Measurements from ENCODE around the gene PUSL1.

The PUSL1 gene

DNA sequence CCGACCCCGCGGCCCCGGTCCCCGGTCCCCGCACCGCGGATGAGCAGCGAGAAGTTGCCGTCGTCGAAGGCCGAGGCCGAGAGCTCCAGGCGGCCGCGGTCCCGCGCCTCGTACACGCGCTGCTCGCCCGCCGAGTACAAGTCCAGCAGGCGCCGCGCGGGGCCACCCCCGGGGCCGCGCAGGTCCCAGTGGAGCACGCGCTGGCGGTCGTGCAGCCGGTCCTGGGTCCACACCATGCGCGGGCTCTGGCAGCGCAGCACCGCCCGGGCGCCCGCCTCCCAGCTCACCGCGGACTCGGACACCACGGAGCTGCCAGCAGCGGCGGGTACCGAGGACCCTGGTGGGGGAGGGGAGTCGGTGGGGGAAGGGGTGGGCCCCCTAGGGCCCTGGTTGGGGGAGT, 47.0 kb downstream of the PUSL1 start:
- H3K27ac ChIP-seq (replicated peaks), result no peak overlapping the region
- DNase-seq (ENCODE audit: low read depth in 1 of 2, low spot score in 1 of 2), result no peak
- H3K27me3 ChIP-seq (ENCODE audit: insufficient read depth, poor library complexity, severe bottlenecking), result peaks cover 51% of the 10 kb centered on the region
- TF ChIP-seq POLR2AphosphoS5 (IDR thresholded peaks at IDR 0.05; ENCODE audit: low read depth), result no peak
- TF ChIP-seq, protein P1, sequence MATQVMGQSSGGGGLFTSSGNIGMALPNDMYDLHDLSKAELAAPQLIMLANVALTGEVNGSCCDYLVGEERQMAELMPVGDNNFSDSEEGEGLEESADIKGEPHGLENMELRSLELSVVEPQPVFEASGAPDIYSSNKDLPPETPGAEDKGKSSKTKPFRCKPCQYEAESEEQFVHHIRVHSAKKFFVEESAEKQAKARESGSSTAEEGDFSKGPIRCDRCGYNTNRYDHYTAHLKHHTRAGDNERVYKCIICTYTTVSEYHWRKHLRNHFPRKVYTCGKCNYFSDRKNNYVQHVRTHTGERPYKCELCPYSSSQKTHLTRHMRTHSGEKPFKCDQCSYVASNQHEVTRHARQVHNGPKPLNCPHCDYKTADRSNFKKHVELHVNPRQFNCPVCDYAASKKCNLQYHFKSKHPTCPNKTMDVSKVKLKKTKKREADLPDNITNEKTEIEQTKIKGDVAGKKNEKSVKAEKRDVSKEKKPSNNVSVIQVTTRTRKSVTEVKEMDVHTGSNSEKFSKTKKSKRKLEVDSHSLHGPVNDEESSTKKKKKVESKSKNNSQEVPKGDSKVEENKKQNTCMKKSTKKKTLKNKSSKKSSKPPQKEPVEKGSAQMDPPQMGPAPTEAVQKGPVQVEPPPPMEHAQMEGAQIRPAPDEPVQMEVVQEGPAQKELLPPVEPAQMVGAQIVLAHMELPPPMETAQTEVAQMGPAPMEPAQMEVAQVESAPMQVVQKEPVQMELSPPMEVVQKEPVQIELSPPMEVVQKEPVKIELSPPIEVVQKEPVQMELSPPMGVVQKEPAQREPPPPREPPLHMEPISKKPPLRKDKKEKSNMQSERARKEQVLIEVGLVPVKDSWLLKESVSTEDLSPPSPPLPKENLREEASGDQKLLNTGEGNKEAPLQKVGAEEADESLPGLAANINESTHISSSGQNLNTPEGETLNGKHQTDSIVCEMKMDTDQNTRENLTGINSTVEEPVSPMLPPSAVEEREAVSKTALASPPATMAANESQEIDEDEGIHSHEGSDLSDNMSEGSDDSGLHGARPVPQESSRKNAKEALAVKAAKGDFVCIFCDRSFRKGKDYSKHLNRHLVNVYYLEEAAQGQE (IDR thresholded peaks at IDR 0.05; ENCODE audit: insufficient replicate concordance, low read depth), result no peak
- TF ChIP-seq GABPA (IDR thresholded peaks at IDR 0.05; ENCODE audit: low read depth), result no peak
- H3K4me3 ChIP-seq (replicated peaks; ENCODE audit: insufficient read depth, low read length), result no peak overlapping the region

DNA sequence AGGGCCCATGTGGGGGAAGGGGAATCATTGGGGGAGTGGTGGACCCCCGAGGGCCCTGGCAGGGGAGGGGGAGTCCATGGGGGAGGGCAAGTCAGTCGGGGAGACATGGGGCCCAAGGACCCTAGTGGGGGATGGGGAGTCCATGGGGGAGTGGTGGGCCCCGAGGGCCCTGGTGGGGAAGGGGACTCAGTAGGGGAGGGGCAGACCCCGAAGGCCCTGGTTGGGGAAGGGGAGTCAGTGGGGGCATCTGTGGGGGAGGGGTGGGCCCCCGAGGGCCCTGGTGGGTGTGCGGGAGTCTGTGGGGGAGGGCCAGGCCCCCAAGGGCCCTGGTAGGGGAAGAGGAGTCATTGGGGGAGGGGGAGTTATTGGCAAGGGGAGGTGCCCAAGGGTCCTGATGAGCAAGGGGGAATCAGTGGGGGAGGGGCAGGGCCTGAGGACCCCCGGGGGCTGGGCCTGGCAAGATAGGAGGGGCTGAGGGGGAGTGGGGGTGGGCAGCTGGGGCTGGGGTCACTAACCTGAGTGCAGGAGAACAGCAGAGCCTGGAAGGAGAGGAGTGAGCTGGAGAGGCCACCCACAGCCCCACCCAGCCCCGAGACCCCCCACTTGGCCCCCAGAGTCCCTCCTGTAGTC, 47.9 kb downstream of the PUSL1 start:
- no peak for DNase-seq (ENCODE audit: low read depth in 1 of 2, low spot score in 1 of 2)
- no peak overlapping the region for H3K4me3 ChIP-seq (replicated peaks; ENCODE audit: insufficient read depth, low read length)
- H3K27me3 ChIP-seq (ENCODE audit: insufficient read depth, poor library complexity, severe bottlenecking), result peaks cover 51% of the 10 kb centered on the region
- no peak for TF ChIP-seq SPI1 (IDR thresholded peaks at IDR 0.05; ENCODE audit: borderline replicate concordance, low read depth)
- TF ChIP-seq, protein P1 (IDR thresholded peaks at IDR 0.05; ENCODE audit: insufficient replicate concordance, low read depth), result no peak
- no peak overlapping the region for H3K27ac ChIP-seq (replicated peaks)

DNA sequence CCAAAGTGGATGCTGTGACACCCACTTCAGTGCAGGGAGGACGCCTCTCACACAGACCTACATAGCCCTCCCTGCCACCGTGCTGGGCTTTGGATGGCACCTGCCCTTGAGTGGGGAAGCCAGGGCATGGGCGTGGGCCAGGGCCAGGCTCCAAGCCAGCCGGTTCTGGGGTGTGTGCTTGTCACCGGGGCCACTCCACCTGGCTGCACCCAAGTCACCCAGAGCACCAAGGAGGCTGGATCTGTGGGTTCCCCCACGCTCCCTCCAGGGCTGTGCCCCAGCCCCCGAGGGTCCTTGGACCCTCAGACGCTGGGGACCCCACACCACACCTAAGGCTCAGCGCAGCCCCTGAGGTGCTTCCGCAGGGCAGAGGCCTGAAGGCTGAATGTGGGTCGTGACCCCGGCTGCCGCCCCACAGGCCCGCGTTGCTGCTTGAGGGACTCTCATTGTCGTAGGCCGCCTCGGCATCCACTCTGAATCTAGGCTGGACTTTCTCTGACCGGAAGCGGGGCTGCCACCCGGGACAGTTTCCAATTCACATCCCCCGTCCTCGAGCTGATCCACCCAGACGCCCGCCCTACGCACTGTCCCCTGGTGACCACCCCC, 48.5 kb downstream of the PUSL1 start:
- peaks cover 47% of the 10 kb centered on the region for H3K27me3 ChIP-seq (ENCODE audit: insufficient read depth, poor library complexity, severe bottlenecking)
- TF ChIP-seq POLR2AphosphoS5 (IDR thresholded peaks at IDR 0.05; ENCODE audit: low read depth) (no peak), SPI1 (IDR thresholded peaks at IDR 0.05; ENCODE audit: borderline replicate concordance, low read depth) (no peak), GABPA (IDR thresholded peaks at IDR 0.05; ENCODE audit: low read depth) (no peak)
- TF ChIP-seq, protein P2, sequence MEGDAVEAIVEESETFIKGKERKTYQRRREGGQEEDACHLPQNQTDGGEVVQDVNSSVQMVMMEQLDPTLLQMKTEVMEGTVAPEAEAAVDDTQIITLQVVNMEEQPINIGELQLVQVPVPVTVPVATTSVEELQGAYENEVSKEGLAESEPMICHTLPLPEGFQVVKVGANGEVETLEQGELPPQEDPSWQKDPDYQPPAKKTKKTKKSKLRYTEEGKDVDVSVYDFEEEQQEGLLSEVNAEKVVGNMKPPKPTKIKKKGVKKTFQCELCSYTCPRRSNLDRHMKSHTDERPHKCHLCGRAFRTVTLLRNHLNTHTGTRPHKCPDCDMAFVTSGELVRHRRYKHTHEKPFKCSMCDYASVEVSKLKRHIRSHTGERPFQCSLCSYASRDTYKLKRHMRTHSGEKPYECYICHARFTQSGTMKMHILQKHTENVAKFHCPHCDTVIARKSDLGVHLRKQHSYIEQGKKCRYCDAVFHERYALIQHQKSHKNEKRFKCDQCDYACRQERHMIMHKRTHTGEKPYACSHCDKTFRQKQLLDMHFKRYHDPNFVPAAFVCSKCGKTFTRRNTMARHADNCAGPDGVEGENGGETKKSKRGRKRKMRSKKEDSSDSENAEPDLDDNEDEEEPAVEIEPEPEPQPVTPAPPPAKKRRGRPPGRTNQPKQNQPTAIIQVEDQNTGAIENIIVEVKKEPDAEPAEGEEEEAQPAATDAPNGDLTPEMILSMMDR (IDR thresholded peaks at IDR 0.05; ENCODE audit: insufficient read depth, low read length), result no peak
- TF ChIP-seq, protein P1 (IDR thresholded peaks at IDR 0.05; ENCODE audit: insufficient replicate concordance, low read depth), result no peak
- no peak for DNase-seq (ENCODE audit: low read depth in 1 of 2, low spot score in 1 of 2)
- no peak overlapping the region for H3K4me3 ChIP-seq (replicated peaks; ENCODE audit: insufficient read depth, low read length)
- H3K27ac ChIP-seq (replicated peaks), result no peak overlapping the region

DNA sequence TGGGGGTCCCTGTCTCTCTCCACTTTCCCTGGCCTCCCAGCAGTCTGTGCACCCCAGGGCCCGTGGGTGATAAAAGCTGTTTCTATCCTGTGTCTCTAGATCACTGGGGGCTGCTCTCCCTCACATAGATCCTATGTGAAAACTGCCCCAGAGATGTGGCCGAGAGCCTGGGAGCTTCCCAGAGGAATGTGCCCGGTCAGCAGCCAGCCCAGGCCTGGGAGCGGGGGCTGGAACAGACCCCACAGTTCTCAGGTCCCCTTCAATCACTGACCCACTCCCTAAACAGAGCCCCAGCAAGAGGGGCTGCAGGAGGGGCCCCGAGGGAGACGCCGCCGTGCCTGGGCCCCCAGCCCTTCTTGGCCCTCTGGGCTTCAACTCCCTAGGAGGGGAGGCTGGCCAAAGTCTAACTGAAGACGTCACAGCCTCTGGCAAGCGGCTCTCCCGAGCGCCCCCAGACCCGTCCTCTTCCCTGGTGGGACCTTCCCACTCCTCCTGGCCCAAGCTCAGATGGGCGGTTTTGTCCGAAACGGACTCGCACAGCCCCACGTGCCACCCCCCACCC, 49.6 kb downstream of the PUSL1 start:
- no peak for DNase-seq (ENCODE audit: low read depth in 1 of 2, low spot score in 1 of 2)
- Histone ChIP-seq H3K27me3 (ENCODE audit: insufficient read depth, poor library complexity, severe bottlenecking) (peaks cover 38% of the 10 kb centered on the region), H3K4me3 (replicated peaks; ENCODE audit: insufficient read depth, low read length) (no peak overlapping the region), H3K27ac (replicated peaks) (no peak overlapping the region)
- TF ChIP-seq GABPA (IDR thresholded peaks at IDR 0.05; ENCODE audit: low read depth) (no peak), POLR2AphosphoS5 (IDR thresholded peaks at IDR 0.05; ENCODE audit: low read depth) (no peak), SPI1 (IDR thresholded peaks at IDR 0.05; ENCODE audit: borderline replicate concordance, low read depth) (no peak)
- TF ChIP-seq, protein P1 (IDR thresholded peaks at IDR 0.05; ENCODE audit: insufficient replicate concordance, low read depth), result no peak
- TF ChIP-seq, protein P2 (IDR thresholded peaks at IDR 0.05; ENCODE audit: insufficient read depth, low read length), result no peak
